Adrenal gland (tissue), 12 donors: ENCODE measurements around the gene PDGFC. TPM values are rescaled to one million over a fixed set of nuclear protein-coding genes. Genes with fewer than 3 reads are reported as not detected.
A peak's percentile ranks its signal among the peaks of the same experiment; 100 is the strongest.

ENCODE experiments used
- DNase-seq, 7 donors: peaks; one replicate each; pipeline ENCODE4 v3.0.0-alpha.2; 2019 to 2020
- H3K27ac ChIP-seq, 5 donors: fragments of 200-600 bp; sonication (generic) in 4 of 5; 1 replicate in 3 of 5; 2 replicates in 2 of 5; pipeline versions ENCODE4 v1.5.1 to v1.8.0; 2016 to 2020; ENCODE audit warnings: mild to moderate bottlenecking in 1 of 5
- H3K27me3 ChIP-seq: fragments of 200-600 bp; 2 replicates; pipeline ENCODE4 v1.8.0; 2021
- H3K36me3 ChIP-seq, 2 donors: fragments of 200-600 bp; replicated peaks in 1 of 2; 1 replicate in 1 of 2; 2 replicates in 1 of 2; pipeline versions ENCODE4 v1.5.1 to v1.8.0; 2018 to 2022
- H3K4me1 ChIP-seq, 2 donors: fragments of 200-600 bp; replicated peaks in 1 of 2; 1 replicate in 1 of 2; 2 replicates in 1 of 2; pipeline versions ENCODE4 v1.5.1 to v1.8.0; 2018 to 2021
- H3K4me3 ChIP-seq, 4 donors: fragments of 200-600 bp; sonication (generic) in 3 of 4; one replicate each; pipeline ENCODE4 v1.5.1; 2016 to 2018
- H3K9me3 ChIP-seq, 3 donors: fragments of 200-600 bp; sonication (generic) in 1 of 3; replicated peaks in 1 of 3; 1 replicate in 2 of 3; 2 replicates in 1 of 3; pipeline versions ENCODE4 v1.5.1 to v1.8.0; 2016 to 2021
- POLR2A ChIP-seq, 2 donors: fragments of 450-650 bp; IDR thresholded peaks; one replicate each; pipeline ENCODE4 v1.6.1; 2017; ENCODE audit warnings: antibody characterized with exemption in 2 of 2, mild to moderate bottlenecking in 2 of 2, moderate library complexity in 1 of 2
- WGBS, 4 donors: extraction: QIAGEN DNeasy Blood & Tissue Kit in 2 of 4; methylation state at CpG; one replicate each; pipeline versions ENCODE4 v1.1.5 to v1.1.7; 2013 to 2017; 5-methylcytosine and 5-hydroxymethylcytosine counted together
- intact Hi-C, 2 donors: fragments of 100-400 bp; cut with DNase I; formaldehyde crosslinking; loops; one replicate each; pipeline versions ENCODE4 v1.14.1 to v1.15.0; 2022 to 2023
- polyA plus RNA-seq, 3 donors: library from polyadenylated mRNA; stranded (reverse); fragments of 200-250 nt in 2 of 3; fragments of 350-450 nt in 1 of 3; fragmentation: Illumina TruSeq in 1 of 3; extraction: RNeasy Lipid Tissue Mini Kit (QIAGEN cat#74804) in 1 of 3; gene quantifications; one replicate each; pipeline ENCODE4 v1.2.3, GENCODE V29; 2013 to 2014
- total RNA-seq, 9 donors: library from RNA; depleted of rRNA in 4 of 9; stranded (reverse); fragments of >200 nt in 4 of 9; fragments of 120-200 nt in 1 of 9; fragmentation: NEBNext Ultra II Directional in 1 of 9; extraction: Animal tissue kit (Norgen Biotek cat#: 25700) in 1 of 9; gene quantifications; one replicate each; pipeline versions ENCODE4 v1.1.0 to v1.2.4, GENCODE V29; 2013 to 2023
- TF ChIP-seq, protein P1 (sequence below), 6 experiments: fragments of 450-650 bp in 4 of 6; fragments of 200-600 bp in 2 of 6; sonication (generic) in 1 of 6; IDR thresholded peaks; 1 replicate in 5 of 6; 2 replicates in 1 of 6; pipeline versions ENCODE4 v1.5.1 to v1.8.0; 2016 to 2021; ENCODE audit warnings: antibody characterized with exemption in 6 of 6, mild to moderate bottlenecking in 2 of 6, moderate library complexity in 1 of 6
- donor health status: healthy with polysubstance abuse.
- donor health status: Bipolar disorder and iron deficiency.
- donor health status: DM: yes; HTN: yes; CAD: no.
- donor health status: DM: no; HTN: no; CAD: no.
- donor health status: DM: no; HTN: no; CAD: no.
- donor health status: DM: yes; HTN: yes; CAD: no.

Gene PDGFC
- total and polyA plus RNA-seq, 12 donors, result 6.0 to 77.2 (median 45.4) TPM

DNA sequence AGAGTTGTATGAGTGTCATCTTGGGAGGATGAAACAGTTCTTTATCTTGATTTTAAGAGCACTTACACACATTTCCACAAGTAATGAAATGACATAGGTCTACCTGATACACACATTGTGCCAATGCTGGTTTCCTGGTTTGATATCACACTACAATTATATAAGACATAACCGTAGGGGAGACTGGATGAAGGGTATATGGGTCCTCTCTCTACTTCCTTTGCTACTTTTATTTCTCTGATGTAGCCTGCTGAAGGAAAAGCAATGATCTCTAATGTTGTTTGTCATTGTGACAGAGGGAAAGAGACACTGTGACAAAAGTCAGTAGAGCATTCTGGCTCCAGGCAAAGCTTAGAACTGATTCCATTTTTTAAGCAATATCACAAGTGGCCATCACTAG is 238.0 kb downstream of the PDGFC start:
- Histone ChIP-seq H3K36me3 (no peaks in the 10 kb centered on the region), H3K27ac (no peak overlapping the region), H3K4me1 (no peaks in the 10 kb centered on the region), H3K27me3 (no peaks in the 10 kb centered on the region), H3K9me3 (peaks cover 0 to 5% (median 0%) of the 10 kb centered on the region in 3 donors), H3K4me3 (no peak overlapping the region)
- no peak for DNase-seq
- intact Hi-C loops, result no loop called here
- WGBS, 4 donors, result 85 to 95% (median 90%) methylated on average over 1 of the region's 1 CpG
- no peak for TF ChIP-seq POLR2A (IDR thresholded peaks at IDR 0.05)
- TF ChIP-seq, protein P1, sequence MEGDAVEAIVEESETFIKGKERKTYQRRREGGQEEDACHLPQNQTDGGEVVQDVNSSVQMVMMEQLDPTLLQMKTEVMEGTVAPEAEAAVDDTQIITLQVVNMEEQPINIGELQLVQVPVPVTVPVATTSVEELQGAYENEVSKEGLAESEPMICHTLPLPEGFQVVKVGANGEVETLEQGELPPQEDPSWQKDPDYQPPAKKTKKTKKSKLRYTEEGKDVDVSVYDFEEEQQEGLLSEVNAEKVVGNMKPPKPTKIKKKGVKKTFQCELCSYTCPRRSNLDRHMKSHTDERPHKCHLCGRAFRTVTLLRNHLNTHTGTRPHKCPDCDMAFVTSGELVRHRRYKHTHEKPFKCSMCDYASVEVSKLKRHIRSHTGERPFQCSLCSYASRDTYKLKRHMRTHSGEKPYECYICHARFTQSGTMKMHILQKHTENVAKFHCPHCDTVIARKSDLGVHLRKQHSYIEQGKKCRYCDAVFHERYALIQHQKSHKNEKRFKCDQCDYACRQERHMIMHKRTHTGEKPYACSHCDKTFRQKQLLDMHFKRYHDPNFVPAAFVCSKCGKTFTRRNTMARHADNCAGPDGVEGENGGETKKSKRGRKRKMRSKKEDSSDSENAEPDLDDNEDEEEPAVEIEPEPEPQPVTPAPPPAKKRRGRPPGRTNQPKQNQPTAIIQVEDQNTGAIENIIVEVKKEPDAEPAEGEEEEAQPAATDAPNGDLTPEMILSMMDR (IDR thresholded peaks at IDR 0.05), result no peak

DNA sequence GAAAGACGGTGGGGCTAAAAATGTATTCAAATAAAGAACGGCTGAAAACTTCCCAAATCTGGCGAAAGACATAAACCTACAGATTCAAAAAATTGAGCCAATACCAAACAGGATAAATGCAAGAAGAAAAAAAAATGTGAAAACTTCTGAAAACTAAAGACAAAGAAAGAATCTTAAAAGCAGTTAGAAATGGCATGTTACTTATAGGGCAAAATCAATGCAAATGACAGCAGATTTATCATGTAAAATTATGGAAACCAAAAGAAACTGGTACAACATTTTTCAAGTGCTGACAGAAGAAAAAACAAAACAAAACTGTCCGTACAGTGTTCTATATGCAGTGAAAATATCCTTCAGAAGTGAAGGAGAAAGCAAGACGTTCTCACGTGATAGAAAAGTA is 239.0 kb downstream of the PDGFC start:
- DNase-seq, result no peak
- WGBS, 4 donors, result 91 to 93% (median 92%) methylated on average over 6 of the region's 6 CpGs
- Histone ChIP-seq H3K36me3 (no peaks in the 10 kb centered on the region), H3K4me3 (no peak overlapping the region), H3K27ac (no peak overlapping the region), H3K27me3 (no peaks in the 10 kb centered on the region), H3K4me1 (no peaks in the 10 kb centered on the region), H3K9me3 (peaks cover 0 to 5% (median 0%) of the 10 kb centered on the region in 3 donors)
- intact Hi-C loops, result no loop called here
- TF ChIP-seq, protein P1 (IDR thresholded peaks at IDR 0.05), result no peak
- no peak for TF ChIP-seq POLR2A (IDR thresholded peaks at IDR 0.05)

GRCh38 chr4:156729416-156729815 is 242.2 kb downstream of the PDGFC start:
- intact Hi-C loops, result no loop called here

DNA sequence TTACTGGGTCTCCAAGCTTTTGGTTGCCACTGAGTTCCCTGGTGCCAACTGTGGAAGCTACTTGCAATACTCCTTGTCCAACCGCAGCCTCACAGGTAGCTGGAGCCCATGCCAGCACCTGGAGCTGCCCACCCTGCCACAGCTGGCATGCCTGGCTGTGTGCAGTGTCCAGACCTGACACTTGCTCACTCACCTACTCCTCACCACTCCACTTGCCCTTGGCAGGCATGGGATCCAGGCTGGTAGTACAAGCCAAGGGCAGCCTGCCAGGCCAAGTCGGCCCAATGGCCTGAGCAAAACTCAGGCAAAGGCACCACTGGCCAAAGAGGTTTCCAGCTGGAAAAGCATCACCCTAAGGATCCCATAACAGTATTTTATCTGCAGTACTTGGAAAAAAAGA is 246.3 kb downstream of the PDGFC start:
- H3K27ac ChIP-seq, result no peak overlapping the region
- H3K4me3 ChIP-seq, result no peak overlapping the region
- 63 to 70% (median 64%) methylated on average over 1 to 2 of the region's 2 CpGs for WGBS, 4 donors
- no peak for TF ChIP-seq POLR2A (IDR thresholded peaks at IDR 0.05)
- TF ChIP-seq, protein P1 (IDR thresholded peaks at IDR 0.05), result no peak
- no peaks in the 10 kb centered on the region for H3K4me1 ChIP-seq
- intact Hi-C loops, result no loop called here
- no peaks in the 10 kb centered on the region for H3K36me3 ChIP-seq
- no peaks in the 10 kb centered on the region for H3K9me3 ChIP-seq
- H3K27me3 ChIP-seq, result no peaks in the 10 kb centered on the region
- peak in 6 of 7 donors; percentile 24 to 59 (median 49) for DNase-seq

More at GRCh38 chr4:156729416-156729815, 242.2 kb downstream of the PDGFC start:
- no peaks in the 10 kb centered on the region for H3K36me3 ChIP-seq
- H3K27ac ChIP-seq, result no peak overlapping the region
- 87 to 91% (median 90%) methylated on average over 4 of the region's 4 CpGs for WGBS, 4 donors
- H3K4me3 ChIP-seq, result no peak overlapping the region
- H3K4me1 ChIP-seq, result no peaks in the 10 kb centered on the region
- TF ChIP-seq, protein P1 (IDR thresholded peaks at IDR 0.05), result no peak
- no peak for TF ChIP-seq POLR2A (IDR thresholded peaks at IDR 0.05)
- DNase-seq, result no peak
- no peaks in the 10 kb centered on the region for H3K27me3 ChIP-seq
- peaks cover 0 to 5% (median 0%) of the 10 kb centered on the region in 3 donors for H3K9me3 ChIP-seq
